Endothelial cell of coronary artery (primary cell): Measurements from ENCODE around the gene ZFPM1. TPM values are rescaled to one million over a fixed set of nuclear protein-coding genes. Genes with fewer than 3 reads are reported as not detected.

Source experiments
- total RNA-seq: library from RNA; depleted of rRNA; stranded (reverse); fragments of >200 nt; gene quantifications from 2 replicates; pipeline ENCODE4 v1.2.3, GENCODE V29; 2014

Gene ZFPM1
- 1.7 and 2.8 TPM in 2 replicates for total RNA-seq

GRCh38 chr16:88453217-88453531 lies at the start of gene ZFPM1:
Gene ZFPM1 (plus strand): TSS chr16:88453280. CDS start chr16:88453639, 359 bp downstream.

DNA sequence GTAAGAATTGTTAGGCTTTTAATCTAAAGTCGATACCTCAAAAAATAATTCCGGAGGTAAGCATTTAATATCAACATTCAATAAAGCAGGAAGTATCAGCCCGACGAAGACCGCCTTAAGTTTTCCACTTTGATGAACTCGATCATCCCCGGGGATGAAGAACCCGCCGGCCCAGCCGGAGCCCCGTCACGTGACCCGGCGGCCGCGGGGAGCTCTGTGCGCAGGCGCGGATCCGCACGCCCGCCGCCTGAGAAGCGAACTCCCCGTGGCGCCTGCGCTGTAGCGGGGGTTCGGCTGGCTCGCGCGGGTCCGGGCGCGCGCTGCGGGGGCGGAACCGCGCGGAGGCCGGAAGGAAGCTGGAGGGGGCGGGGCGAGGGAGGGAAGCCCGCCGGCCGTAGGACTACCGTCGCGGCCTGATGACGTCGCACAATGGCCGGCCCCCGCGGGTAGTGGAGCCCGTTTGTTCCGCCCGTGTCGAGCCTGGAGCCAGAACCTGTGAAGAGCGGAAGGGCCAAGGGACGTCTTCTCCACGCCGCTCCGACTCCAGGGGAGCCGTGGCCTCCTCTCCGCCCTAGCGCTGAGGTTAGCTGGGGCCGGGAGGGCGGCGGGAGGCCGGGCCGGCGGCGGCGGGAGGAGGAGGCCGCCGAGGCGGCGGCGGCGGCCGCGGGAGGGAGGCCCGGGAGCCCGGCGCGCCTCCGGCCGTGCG lies 117.1 kb downstream of the ZFPM1 start, which contains the start of gene ZC3H18:
Gene ZC3H18 (plus strand): TSS at position 419 of the 706 bp plus-strand sequence. CDS start 6,721 bp downstream, outside the sequence.

Other genes with a start within 250 kb of the ZFPM1 start
- gene ZNF469, start 70.3 kb upstream of the ZFPM1 start, total RNA-seq, result 1.3 and 7.4 TPM in 2 replicates
- 10.9 and 13.9 TPM in 2 replicates for gene ZC3H18, start 117.1 kb downstream of the ZFPM1 start, total RNA-seq
- gene IL17C, start 185.3 kb downstream of the ZFPM1 start, total RNA-seq, result 0.09 TPM in 1 of 2 replicates, not detected in the other
- 114 and 129 TPM in 2 replicates for gene CYBA, start 197.8 kb downstream of the ZFPM1 start, total RNA-seq
- gene MVD, start 209.8 kb downstream of the ZFPM1 start, total RNA-seq, result 36.1 and 36.8 TPM in 2 replicates
- under 0.01 and 0.09 TPM in 2 replicates for gene SNAI3, start 233.2 kb downstream of the ZFPM1 start, total RNA-seq